ENCODE results near the gene GNAO1.

- TF ChIP-seq, protein P1, sequence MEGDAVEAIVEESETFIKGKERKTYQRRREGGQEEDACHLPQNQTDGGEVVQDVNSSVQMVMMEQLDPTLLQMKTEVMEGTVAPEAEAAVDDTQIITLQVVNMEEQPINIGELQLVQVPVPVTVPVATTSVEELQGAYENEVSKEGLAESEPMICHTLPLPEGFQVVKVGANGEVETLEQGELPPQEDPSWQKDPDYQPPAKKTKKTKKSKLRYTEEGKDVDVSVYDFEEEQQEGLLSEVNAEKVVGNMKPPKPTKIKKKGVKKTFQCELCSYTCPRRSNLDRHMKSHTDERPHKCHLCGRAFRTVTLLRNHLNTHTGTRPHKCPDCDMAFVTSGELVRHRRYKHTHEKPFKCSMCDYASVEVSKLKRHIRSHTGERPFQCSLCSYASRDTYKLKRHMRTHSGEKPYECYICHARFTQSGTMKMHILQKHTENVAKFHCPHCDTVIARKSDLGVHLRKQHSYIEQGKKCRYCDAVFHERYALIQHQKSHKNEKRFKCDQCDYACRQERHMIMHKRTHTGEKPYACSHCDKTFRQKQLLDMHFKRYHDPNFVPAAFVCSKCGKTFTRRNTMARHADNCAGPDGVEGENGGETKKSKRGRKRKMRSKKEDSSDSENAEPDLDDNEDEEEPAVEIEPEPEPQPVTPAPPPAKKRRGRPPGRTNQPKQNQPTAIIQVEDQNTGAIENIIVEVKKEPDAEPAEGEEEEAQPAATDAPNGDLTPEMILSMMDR (IDR thresholded peaks at IDR 0.05): no peak
- no peak for TF ChIP-seq EZH2 (IDR thresholded peaks at IDR 0.05)
- TF ChIP-seq EZH2phosphoT487 (IDR thresholded peaks at IDR 0.05): no peak
These were observed 42.7 kb downstream of the GNAO1 start for GRCh38 chr16:56233795-56234566.

All from neural progenitor cell (in vitro differentiated cells).